GM12801 (cell line): ENCODE measurements around the gene SLC12A8.

ENCODE experiments used
- CTCF ChIP-seq: IDR thresholded peaks from one replicate; pipeline ENCODE4 v1.5.1; 2011; ENCODE audit warnings: control low read depth; ENCODE audit not compliant: insufficient read length; ENCODE audit errors: extremely low read depth

Gene SLC12A8

GRCh38 chr3:125121246-125122010 is 91.1 kb downstream of the SLC12A8 start:
- TF ChIP-seq CTCF, result no peak

DNA sequence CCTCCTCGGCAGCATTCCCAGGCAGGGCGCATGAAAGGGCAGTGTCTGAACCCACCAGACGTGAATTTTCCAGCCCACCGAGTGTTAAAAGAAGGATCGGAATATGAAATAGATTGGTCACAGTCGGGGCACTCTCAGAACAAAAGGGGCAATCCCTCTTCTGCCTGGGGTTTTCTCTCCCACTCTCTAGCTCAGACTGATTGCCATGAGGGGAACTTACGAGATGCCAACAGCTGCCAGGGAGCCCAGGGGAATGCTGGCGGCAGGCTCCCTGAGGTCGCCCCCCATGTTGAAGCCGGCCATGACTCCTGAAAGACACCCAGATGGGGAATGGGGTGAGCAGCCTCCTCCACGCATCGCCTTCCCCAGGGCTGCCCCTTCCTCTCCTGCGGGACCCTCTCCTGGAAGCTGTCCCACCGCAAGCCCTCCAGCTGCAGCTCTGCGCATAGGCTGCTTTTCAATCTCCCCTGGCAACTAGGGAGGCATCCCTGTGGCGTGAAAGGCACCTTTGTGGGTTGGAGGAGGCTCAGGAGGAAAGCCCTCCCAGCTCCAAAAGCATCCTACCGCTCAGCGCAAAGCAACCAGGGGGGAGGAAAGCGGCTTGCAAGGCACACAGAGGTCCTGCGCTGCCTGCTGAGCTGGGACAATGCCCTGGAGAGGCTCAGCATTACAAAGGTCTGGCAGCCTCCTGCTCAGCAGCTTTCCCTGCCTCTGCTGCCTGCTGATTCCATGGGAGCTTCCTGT is 92.0 kb downstream of the SLC12A8 start:
- no peak for TF ChIP-seq CTCF

GRCh38 chr3:125119752-125120378 is 92.7 kb downstream of the SLC12A8 start:
- no peak for TF ChIP-seq CTCF

DNA sequence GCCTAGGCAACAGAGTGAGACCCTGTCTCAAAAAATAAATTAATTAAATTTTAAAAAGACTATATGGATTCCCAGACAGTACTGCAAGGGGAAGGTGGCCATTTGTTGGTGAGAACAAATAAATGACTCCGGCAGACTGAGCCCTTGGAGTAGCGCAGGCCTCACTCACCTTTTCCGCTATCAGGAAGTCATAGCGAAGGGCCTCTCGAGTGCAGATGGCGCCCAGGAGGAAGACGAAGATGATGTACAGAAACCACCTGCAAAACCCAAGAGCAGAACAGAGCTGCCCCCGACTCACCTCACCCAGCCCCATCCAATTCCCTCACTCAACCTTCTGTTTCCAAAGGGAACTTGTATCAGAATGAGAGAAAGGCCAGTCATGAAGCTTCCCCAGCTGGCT is 93.9 kb downstream of the SLC12A8 start:
- TF ChIP-seq CTCF, result no peak

- TF ChIP-seq CTCF, result no peak
Measured at GRCh38 chr3:125117631-125118191, 94.8 kb downstream of the SLC12A8 start.

GRCh38 chr3:125116311-125117080 is 96.1 kb downstream of the SLC12A8 start:
- TF ChIP-seq CTCF, result no peak
